ENCODE data around the gene RINL.
A peak's percentile ranks its signal among the peaks of the same experiment; 100 is the strongest.
"Not testable (repeated sequence)": the region's sequence is repeated elsewhere in the genome, so short reads cannot be mapped to it uniquely, and the experiment has no call there.

RINL gene

GRCh38 chr19:38873400-38873799 lies 4.7 kb downstream of the RINL start:
- DNase-seq: not testable (repeated sequence)

GRCh38 chr19:38870612-38871011 lies 7.5 kb downstream of the RINL start:
- DNase-seq: no peak

- peak; percentile 79 for DNase-seq
These were observed 8.1 kb downstream of the RINL start for GRCh38 chr19:38869836-38870607.

GRCh38 chr19:38869160-38869835 lies 8.8 kb downstream of the RINL start:
- DNase-seq: no peak

- no peak for DNase-seq
These were observed 9.5 kb downstream of the RINL start for GRCh38 chr19:38868551-38868950.

GRCh38 chr19:38867171-38867780 lies 10.8 kb downstream of the RINL start:
- no peak for DNase-seq

- peak; percentile 82 for DNase-seq
These were observed 15.6 kb downstream of the RINL start for GRCh38 chr19:38862321-38863059.

GRCh38 chr19:38861368-38861767 lies 16.7 kb downstream of the RINL start:
- DNase-seq: no peak

- DNase-seq: not testable (repeated sequence)
These were observed 18.4 kb downstream of the RINL start for GRCh38 chr19:38859631-38860204.

- no peak for DNase-seq
These were observed 21.3 kb downstream of the RINL start for GRCh38 chr19:38856813-38857212.

- DNase-seq: not testable (repeated sequence)
These were observed 22.3 kb downstream of the RINL start for GRCh38 chr19:38855751-38856150.

- not testable (repeated sequence) for DNase-seq
These were observed 23.1 kb downstream of the RINL start for GRCh38 chr19:38854961-38855360.

GRCh38 chr19:38853214-38853613 lies 24.9 kb downstream of the RINL start:
- DNase-seq: no peak

- DNase-seq: peak; percentile 84
These were observed 25.6 kb downstream of the RINL start for GRCh38 chr19:38852231-38853044.

GRCh38 chr19:38851622-38852230 lies 26.3 kb downstream of the RINL start:
- DNase-seq: peak; percentile 94

- peak; percentile 60 for DNase-seq
These were observed 27.0 kb downstream of the RINL start for GRCh38 chr19:38850976-38851621.

GRCh38 chr19:38850436-38850975 lies 27.6 kb downstream of the RINL start:
- no peak for DNase-seq

GRCh38 chr19:38849860-38850435 lies 28.1 kb downstream of the RINL start, which contains the start of gene HNRNPL:
TSS of gene HNRNPL (minus strand) at chr19:38849986. CDS start at chr19:38849966, 20 bp downstream.
- peak; percentile 100 for DNase-seq

GRCh38 chr19:38849147-38849859 lies 28.8 kb downstream of the RINL start:
- DNase-seq: peak; percentile 98
